ENCODE data around the gene PEAR1. TPM values are rescaled to one million over a fixed set of nuclear protein-coding genes. Genes with fewer than 3 reads are reported as not detected.
A peak's percentile ranks its signal among the peaks of the same experiment; 100 is the strongest.
"Not testable (repeated sequence)": the region's sequence is repeated elsewhere in the genome, so short reads cannot be mapped to it uniquely, and the experiment has no call there.

Gene PEAR1
- total RNA-seq, 2 donors from 2014 or later, result 7.2 to 10.4 TPM

- intact Hi-C loops (cut with DNase I), result no loop called here
- DNase-seq, result no peak
Measured at GRCh38 chr1:156911577-156912298, 18.2 kb downstream of the PEAR1 start.

GRCh38 chr1:156912310-156912709 is 18.8 kb downstream of the PEAR1 start:
- ATAC-seq (no peak), DNase-seq (no peak)
- intact Hi-C loops (cut with DNase I), result no loop called here

More at GRCh38 chr1:156911577-156912298, 18.2 kb downstream of the PEAR1 start:
- ATAC-seq, result no peak

- intact Hi-C loops (cut with DNase I), result no loop called here
- DNase-seq, result no peak
Measured at GRCh38 chr1:156912861-156913808, 19.6 kb downstream of the PEAR1 start.

GRCh38 chr1:156913809-156914387 is 20.4 kb downstream of the PEAR1 start:
- intact Hi-C loops (cut with DNase I), result no loop called here
- DNase-seq (no peak), ATAC-seq (no peak)

More at GRCh38 chr1:156912861-156913808, 19.6 kb downstream of the PEAR1 start:
- peak in 1 of 2 donors; percentile 9 for ATAC-seq

GRCh38 chr1:156914440-156914856 is 20.9 kb downstream of the PEAR1 start:
- ATAC-seq (no peak), DNase-seq (no peak)
- intact Hi-C loops (cut with DNase I), result no loop called here

- peak; percentile 90 to 95 for ATAC-seq
- intact Hi-C loops (cut with DNase I), result loop anchor here in 1 of 2 donors (2.0 kb wide), 1 partner anchor 28 kb away; the partner anchor contains the start of gene PEAR1
- peak; percentile 85 for DNase-seq
Measured at GRCh38 chr1:156920233-156921052, 26.9 kb downstream of the PEAR1 start, which contains the start of gene LRRC71. LRRC71 (plus strand) TSS chr1:156920632; CDS start chr1:156920804, 172 bp downstream.

GRCh38 chr1:156921053-156921529 is 27.6 kb downstream of the PEAR1 start:
- intact Hi-C loops (cut with DNase I), result loop anchor here in 1 of 2 donors (2.0 kb wide), 1 partner anchor 28 kb away; the partner anchor contains the start of gene PEAR1
- no peak for ATAC-seq

GRCh38 chr1:156922986-156923669 is 29.6 kb downstream of the PEAR1 start:
- intact Hi-C loops (cut with DNase I), result no loop called here
- DNase-seq (no peak), ATAC-seq (no peak)

More at GRCh38 chr1:156921053-156921529, 27.6 kb downstream of the PEAR1 start:
- DNase-seq, result no peak

- ATAC-seq (no peak), DNase-seq (no peak)
- intact Hi-C loops (cut with DNase I), result no loop called here
Measured at GRCh38 chr1:156923670-156924477, 30.4 kb downstream of the PEAR1 start.

GRCh38 chr1:156924478-156925153 is 31.1 kb downstream of the PEAR1 start:
- intact Hi-C loops (cut with DNase I), result loop anchor here in 1 of 2 donors (5.0 kb wide), 1 partner anchor 32 kb away; the partner anchor contains the start of gene PEAR1

GRCh38 chr1:156925154-156926010 is 31.9 kb downstream of the PEAR1 start:
- ATAC-seq, result no peak
- intact Hi-C loops (cut with DNase I), result loop anchor here in 1 of 2 donors (5.0 kb wide), 1 partner anchor 33 kb away; the partner anchor contains the start of gene PEAR1
- no peak for DNase-seq

More at GRCh38 chr1:156924478-156925153, 31.1 kb downstream of the PEAR1 start:
- DNase-seq (no peak), ATAC-seq (no peak)

- peak in 1 of 2 donors; percentile 25 for ATAC-seq
- DNase-seq, result peak; percentile 65
Measured at GRCh38 chr1:156926175-156926574, 32.7 kb downstream of the PEAR1 start.

GRCh38 chr1:156926695-156927094 is 33.2 kb downstream of the PEAR1 start:
- intact Hi-C loops (cut with DNase I), result loop anchor here in 1 of 2 donors (5.0 kb wide), 1 partner anchor 34 kb away; the partner anchor contains the start of gene PEAR1
- ATAC-seq, DNase-seq: not testable (repeated sequence)

More at GRCh38 chr1:156926175-156926574, 32.7 kb downstream of the PEAR1 start:
- intact Hi-C loops (cut with DNase I), result loop anchor here in 1 of 2 donors (5.0 kb wide), 1 partner anchor 34 kb away; the partner anchor contains the start of gene PEAR1

GRCh38 chr1:156927215-156928042 is 33.9 kb downstream of the PEAR1 start:
- ATAC-seq (peak; percentile 67 to 71), DNase-seq (peak; percentile 80)
- intact Hi-C loops (cut with DNase I), result loop anchor here in 1 of 2 donors (5.0 kb wide), 1 partner anchor 35 kb away; the partner anchor contains the start of gene PEAR1
